Stimulated activated CD4-positive, alpha-beta T cell treated with anti-CD3 and anti-CD28 coated beads, Interleukin-4, amount 100 ng/mL, for 48 hours (primary cell): ENCODE results near the gene TXNDC2.
"Not testable (repeated sequence)": the region's sequence is repeated elsewhere in the genome, so short reads cannot be mapped to it uniquely, and the experiment has no call there.

Experiments used
- DNase-seq, 2 donors: peaks; one replicate each; pipeline ENCODE4 v3.0.0-alpha.2; 2020; ENCODE audit warnings: low read depth in 2 of 2

Gene TXNDC2

DNA sequence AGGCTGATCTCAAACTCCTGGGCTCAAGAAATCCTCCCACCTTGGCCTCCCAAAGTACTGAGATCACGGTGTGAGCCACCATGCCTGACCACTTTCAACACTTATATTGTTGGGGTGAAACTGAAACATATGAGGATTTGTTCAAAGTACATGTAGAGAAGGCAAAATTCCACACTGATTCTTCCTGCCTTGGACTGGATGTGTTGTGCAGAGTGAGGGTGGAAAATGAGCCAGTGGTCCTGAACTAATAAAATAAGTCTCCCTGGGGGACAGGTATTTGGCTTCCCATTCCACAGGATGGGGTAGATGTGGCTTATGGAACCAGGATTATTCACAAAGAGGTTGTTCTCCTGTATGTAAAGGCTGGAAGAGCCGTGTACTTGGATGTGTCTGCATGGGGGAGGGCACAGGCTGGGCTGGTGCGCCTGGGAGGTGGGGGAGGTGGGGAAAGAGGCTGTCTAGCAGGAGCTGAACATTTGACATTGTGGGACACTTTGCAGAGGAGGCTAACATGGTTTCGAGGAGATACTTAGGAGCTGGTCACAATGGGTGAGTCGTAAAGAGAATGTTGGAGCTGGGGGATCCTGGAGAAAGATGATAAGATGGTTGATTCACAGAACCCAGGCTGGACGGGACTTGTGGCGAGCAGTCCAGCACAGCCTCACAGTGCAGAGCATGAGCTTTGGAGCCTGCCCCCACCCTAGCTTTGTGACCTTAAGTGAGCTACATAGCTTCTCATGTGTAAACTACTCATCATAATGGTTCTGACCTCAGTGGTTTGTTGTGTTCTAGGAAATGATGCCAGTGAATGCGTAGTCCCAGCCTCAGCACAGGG lies at the start of gene TXNDC2:
Gene TXNDC2 (plus strand): TSS at position 804 of the 835 bp plus-strand sequence. CDS start 708 bp downstream, outside the sequence.
- DNase-seq, result no peak

DNA sequence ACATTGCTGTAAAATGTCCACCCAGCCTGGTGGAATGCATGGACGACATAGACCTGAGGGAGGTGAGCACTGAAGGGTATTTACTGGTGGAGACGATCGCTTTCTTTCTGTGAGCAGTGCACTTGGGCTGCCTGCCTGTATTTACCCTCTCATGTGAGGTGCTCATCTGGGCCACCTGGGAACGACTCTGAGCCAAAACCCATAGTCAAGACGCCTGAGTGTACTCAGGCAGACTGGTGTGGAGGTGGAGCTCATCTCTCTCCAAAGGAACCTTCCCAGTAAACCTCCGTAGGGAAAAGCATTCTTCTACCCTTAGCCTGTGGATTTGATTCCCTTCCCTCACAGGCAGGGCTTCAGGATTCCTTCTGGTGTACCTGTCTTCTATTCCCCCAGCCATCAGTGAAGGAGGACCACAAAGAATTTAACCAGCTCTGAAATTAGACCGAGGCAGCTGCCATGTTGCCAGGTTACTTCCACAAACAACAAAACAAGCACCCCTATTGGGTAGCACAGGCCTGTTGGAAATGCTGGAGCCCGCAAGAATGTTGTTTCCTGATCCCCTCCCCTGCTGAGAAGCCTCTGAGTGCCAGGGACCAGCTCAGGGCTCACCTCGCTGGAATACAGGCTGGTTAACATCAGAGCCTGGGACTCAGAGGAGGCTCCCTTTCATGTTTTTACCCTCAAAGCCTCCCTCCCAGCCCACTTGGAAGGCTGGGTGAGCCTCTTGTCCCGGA lies 47.5 kb upstream of the TXNDC2 start:
- DNase-seq, result no peak

DNA sequence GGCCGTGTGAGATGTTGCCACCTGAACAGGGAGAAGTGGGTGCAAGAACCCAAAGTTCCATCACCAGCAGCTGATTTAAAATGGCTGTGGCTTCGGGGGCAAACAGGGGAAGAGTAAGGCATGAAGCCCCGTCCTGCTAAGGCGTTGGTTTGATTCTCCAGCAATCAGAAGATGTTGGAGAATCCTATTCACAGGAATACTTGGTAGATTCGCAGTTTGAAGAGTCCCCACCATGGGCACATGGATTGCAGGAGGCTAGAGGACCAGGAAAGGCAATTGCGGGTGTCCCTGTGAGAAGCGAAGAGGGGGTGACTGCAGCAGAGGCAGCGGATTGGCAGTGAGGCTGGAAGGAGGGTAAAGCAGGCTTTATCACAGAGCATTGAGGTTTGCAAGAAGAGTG lies 46.6 kb upstream of the TXNDC2 start:
- no peak for DNase-seq

DNA sequence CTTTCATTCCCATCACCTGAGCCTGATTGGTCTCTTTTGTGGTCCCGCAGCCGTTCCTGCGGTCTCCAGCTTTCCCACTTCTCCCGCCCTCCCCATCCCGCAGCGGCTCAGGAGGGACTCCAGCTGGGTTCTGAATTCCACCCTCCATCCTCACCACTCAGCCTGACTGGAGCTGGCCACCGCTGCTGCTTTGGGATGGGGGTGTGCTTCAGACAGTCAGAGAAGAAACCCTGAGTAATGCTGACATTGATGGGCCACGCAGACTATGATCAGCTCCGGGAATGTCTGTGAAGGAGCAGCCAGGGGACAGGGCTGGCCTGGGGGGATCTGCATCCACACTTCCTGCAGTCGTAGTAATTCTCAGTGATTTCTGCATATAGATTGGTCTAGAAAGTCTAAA lies 45.9 kb upstream of the TXNDC2 start:
- DNase-seq, result no peak

DNA sequence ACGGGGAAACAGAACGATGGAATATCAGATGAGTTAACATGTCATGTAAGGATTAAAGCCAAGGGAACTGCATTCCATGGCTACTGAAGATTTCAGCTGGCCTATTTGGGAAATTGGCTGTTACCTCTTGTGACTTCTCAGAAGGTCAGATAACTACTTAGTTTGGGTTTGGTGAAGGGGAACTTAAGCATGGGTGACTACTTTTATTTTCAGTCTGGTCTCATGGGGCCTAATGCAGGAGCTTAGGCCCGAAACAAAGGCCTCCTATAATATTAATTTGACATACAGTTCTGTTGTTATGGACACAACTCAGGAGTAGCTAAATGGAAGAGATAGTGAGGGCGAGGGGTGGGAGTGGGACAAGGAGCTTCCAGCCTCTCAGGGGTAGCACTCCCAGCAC lies 44.0 kb upstream of the TXNDC2 start:
- DNase-seq, result no peak

DNA sequence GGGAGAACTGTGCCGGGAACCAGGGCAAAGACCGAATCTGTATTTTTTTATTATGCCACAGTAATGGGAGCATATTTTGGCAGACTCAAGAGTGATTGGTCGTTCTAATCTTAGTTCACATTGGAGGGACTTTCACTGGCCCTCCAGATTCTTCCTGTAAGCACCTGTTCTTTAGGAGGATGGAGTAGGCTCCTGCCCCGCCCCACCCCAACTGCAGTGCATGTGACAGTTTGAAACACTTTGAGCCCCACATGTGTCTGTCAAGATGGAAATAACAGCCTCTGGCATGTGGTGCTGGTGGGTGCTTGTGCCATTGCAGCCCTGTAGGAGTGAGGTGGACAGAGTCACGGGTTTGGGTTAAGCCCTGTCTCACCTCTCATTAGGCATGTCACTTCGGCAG lies 43.3 kb upstream of the TXNDC2 start:
- DNase-seq, result no peak

DNA sequence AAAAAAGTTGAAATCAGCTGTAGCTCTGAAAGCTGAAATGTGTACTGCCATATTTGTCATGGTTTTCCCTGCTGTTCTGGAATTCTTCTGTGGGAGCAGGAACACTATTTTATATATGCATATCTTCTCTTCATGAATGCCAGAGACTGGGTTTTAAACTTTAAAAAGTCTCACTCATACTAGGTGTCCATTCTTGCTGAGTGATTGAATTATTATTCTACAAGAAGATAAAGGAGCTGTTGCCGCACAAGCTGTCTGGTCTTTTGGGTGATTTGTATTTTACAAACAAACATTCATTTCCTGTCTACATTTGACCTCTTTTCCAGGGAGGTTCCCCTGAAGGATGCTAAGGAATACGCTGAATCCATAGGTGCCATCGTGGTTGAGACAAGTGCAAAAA lies 40.5 kb upstream of the TXNDC2 start:
- no peak for DNase-seq

DNA sequence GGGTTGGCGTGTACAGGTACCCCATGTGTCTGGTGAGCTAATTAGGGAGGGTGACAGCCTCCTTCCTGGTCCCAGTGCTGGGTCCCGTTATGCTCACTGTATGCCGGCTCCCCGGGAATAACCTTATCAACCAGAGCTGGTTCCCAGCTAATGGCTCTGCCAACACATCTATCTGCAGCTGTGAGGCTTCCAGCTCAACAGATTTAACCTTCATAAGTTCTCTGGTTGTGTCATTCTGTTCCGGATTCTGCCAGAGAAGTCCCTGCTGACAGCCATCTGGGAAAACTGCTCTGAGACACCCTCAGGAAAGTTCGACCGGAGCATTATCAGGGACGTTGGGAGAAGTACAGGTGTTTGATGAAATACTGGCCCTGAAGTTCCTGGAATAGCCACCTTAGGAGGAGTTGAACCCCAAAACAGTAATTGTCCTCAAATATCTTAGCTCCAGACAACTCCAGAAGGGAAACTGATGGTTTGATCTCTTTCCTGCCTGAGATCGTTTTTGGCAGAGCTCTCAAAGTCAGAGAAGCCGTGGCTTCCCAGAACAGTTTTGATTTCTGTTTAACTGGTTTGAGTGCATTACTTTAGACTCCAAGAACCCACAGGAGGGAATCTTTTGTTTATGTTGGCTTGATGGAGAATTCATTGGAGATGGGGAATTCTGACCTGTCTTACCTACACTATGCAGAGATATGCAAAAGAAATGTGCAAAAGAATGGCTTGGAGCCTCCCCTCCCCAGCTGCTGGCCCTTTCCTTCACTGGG lies 39.4 kb upstream of the TXNDC2 start:
- no peak for DNase-seq

DNA sequence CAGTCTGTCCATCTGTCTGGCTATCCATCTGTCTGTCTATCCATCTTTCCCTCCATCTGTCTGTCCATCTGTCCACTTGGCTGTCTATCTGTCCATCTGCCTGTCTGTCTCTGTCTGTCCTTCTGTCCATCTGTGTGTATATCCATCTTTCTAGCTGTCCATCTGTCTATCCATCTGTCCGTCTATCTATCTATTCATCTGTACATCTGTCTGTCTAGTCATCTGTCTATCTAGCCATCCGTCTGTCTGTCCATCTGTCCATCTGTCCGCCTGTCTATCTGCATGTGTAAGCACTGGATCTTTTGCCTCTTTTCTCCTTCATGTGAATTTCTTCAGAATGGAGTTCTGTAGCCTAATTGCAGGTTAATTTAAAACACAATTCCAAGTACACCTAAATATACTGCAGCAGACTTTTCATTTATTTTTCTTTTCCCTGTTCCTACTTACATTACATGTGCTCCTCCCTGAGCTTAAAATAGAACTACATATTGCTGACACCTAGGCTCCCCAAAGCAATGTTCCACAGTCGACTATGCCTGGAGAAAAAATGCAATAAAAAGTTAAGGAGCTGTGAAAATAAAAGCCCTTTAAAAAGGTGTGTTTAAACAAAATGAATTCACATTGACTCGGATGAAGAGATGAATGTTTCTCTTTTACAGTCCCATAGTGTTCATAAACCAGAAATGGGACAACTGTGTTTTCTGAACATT lies 37.4 kb upstream of the TXNDC2 start:
- DNase-seq, result no peak

DNA sequence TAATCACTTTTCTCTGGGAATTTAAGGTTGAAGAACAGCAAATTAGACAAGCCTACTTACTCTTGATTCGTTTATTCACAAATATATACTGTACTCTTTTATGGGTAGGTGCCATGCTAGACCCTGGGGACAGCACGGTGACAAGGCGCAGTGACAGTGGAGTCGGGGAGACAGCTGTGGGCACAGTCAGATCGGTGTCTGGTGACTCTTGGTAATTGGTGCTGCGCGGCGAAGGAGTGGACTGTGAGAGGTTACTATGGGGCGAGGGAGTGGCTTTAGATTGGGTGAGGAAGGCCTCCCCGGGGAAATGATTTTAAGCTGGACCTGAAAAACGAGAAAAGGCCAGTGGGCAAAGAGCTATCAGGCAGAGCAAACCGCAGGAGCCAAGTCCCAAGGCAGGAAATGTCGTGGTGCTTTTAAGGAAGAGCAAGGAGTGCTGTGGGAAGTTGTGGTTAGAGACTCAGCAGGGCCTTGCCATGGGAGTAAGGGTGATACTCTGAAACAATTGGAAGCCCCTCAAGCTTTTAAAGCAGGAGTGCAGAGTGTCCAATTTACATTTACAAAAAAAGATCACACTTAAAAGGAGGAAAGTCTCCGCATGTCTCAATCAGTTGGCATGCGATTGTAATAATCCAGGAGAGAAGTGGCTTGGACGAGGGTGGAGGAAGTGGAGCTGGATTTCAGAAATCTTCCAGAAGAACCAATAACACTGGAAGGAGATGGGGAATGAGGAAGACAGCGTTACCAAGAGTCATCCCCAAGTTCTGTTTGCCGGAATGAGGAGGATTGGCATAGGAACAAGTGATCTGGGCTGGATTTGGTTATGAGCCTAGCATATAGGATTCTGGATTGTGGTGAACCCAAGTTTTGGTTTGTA lies 36.1 kb upstream of the TXNDC2 start:
- no peak for DNase-seq

DNA sequence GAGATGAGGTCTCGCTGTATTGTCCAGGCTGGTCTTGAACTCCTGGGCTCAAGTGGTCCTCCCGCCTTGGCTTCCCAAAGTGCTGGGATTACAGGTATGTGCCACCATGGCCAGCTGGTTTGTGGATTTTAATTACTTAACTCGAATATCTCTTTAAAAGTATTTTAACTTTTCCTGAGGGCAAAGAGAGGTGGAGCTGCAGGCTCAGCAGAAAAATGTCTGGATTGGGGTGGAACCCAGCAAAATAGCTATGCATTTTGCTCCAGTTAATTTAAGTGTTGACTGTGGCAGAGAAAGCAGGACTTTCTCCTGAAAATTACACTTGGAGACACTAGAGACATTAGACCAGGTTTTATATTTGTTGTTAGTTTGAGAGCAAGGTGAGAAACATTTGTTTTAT lies 35.5 kb upstream of the TXNDC2 start:
- no peak for DNase-seq

DNA sequence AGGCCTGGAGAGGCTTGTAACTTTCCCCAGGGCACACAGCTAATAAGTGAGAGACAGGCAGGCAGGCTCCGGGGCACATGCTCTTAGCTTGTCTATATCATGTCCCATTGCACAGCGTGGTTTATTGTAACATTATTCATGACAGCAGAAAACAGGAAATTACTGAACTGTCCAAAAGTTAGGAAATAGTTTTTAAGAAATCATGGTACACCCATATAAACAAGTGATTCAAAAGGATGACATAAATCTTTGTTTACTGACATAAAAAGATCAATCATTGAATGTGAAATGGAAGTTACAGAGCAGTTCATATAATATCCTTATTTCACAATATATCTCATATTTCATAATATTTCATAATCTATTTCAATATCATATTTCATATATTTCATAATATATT lies 34.3 kb upstream of the TXNDC2 start:
- DNase-seq, result no peak

DNA sequence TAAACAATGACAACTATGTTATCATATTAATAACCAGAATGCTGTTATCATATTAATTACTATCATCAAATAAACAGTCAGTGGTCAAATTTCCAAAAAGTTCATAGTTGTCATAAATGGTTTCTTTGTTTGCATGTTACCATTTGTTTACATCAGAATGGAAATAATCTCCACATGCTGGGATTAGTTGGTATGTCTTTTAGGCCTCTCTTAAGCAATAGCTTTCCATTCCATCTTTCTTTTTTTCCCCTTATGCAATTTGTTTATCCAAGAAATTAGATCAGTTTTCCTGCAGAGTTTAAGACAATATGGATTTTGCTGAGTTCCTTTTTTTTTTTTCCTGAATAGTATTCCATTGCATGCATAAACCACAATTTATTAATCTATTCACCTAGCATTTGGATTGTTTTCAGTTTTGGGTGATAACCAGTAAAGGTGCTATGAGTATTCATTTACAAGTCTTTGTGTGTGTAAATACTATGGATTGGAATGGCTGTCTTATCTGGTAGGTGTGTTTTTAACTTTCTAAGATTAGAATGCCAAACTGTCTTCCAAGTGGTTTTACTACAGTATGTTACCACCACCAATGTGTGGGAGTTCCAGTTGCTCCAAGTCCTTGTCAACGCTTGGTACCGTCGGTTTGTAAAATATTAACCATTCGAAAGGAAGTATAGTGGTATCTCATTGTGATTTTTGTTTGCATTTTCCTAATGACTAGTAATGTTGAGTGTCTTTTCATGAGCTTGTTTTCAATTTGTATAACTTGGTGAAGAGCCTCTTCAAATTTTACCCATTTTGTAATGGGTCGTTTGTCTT lies 33.3 kb upstream of the TXNDC2 start:
- DNase-seq, result no peak

DNA sequence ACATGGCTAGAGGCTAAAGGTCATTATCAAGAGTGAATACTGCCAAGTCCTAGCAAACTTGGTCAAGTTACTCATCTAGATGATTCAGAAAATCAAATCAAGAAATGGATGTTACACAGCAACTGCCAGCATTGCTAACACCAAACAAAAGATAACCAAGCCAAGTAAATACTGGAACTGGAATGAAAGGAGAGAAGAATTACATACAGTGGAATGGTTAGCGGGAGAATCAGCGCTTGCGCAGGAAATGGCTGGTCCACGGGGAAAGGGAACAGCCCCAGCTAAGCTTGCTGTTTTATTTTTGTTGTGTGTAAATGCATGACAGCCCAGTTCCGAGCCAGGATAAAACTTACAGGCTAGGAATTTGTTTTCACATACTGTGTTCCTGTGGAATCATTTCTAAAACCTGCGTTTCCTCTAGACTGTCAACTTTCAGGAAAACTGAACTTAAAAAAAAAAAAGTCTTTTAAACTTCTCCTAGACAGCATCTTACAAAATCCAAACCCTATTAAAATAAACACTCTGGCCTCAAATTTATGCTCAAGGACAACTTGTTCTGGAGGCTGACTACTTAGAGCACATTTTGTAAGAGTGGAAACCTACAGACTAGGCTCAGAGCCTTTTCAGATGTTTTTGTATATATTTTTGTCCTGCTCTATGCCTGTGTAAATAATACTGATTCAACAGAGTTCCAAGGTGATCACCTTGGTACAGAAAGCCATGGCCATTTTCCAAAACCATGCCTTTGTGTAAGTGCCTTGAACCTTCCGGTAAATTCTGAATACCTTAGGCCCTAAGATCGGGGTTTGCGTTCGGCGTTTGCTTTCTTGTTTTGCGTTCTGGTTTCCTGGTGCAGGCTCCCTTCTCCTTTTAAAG lies 30.7 kb upstream of the TXNDC2 start:
- no peak for DNase-seq

DNA sequence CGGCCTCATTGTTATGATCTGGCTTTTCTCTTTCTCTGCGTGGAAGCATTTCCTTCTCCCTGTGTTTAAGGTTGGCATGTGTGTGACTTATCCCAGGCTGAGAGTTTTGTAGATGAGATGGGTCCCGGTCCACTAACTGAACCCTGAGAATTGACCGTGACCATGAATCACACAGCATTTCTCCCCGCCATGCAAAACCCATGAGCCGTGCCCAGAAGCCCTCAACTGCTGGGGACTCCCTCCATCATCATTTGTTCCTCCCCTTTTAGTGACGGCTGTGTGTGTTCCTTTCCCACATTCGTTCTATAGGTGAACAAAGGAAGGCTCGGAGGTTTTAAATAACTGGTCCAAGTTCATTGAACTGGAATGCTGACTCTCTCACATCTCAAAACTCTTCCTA lies 30.1 kb upstream of the TXNDC2 start:
- DNase-seq, result no peak

DNA sequence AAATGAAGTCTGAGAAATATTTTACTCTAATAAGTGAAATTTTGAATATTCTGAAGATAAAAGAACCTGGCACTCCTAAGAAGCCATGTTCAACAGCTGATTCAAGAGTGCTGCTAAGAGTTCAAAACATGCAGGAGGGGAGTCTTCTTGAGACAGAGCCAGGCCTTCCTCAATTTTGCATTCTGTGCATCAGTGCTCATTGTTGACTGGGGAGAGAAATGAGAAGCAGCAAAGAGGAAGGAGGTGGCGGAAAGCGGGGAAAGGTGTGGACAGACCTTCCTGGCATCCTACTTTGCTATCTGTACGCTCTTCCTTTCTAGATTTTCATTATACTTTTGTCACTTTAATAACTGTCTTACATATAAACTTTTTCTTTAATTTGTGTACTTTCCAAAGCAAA lies 29.7 kb upstream of the TXNDC2 start:
- DNase-seq, result no peak

DNA sequence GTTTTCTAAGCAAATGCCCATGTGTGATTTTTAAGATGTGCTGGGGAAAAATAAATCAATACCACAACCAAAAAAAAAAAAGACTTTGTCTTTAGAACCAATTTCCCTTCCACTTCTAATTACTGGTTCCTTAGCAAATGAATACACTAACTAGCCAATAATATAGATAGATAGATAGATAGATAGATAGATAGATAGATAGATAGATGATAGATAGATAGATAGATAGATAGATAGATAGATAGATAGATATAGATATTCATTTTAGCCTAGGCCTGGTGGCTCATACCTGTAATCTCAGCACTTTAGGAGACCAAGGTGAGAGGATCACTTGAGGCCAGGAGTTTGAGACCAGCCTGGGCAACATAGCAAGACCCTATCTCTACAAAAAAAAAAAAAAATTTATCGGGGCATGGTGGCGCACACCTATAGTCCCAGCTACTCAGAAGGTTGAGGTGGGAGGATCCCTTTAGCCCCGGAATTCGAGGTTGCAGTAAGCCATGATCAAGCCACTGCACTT lies 28.2 kb upstream of the TXNDC2 start:
- not testable (repeated sequence) for DNase-seq

DNA sequence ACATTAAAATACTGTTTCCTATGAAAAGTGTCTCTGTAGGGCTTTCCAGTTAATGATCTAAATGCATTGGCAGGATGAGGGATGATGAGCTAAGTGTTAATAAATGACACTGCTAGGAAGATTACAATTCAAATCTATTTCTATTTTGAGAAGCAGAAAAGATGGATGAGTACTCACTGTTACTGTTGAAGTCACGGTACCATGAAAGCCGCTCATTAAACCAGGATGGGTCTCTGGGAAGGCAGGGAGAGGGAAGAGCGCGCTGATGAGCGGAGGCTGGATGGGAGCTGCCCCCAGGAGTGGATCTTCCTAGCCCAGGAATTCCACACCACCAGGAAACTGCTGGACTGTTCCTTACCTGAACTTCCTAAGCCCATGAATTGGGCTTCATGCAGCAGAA lies 27.1 kb upstream of the TXNDC2 start:
- DNase-seq, result no peak

DNA sequence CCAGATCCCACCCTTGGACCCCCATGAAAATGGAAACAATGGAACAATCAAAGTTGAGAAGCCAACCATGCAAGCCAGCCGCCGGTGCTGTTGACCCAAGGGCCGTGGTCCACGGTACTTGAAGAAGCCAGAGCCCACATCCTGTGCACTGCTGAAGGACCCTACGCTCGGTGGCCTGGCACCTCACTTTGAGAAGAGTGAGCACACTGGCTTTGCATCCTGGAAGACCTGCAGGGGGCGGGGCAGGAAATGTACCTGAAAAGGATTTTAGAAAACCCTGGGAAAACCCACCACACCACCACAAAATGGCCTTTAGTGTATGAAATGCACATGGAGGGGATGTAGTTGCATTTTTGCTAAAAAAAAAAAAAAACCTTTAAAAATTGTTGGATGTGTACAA lies 26.5 kb upstream of the TXNDC2 start:
- no peak for DNase-seq
